GM19468 (cell line): ENCODE results near the gene MRC2.

ENCODE experiments used
- ATAC-seq: cut with Tn5 transposase; IDR thresholded peaks from one replicate; pipeline ENCODE4 v1.9.1; 2021; ENCODE audit warnings: mild to moderate bottlenecking, moderate library complexity, moderate number of reproducible peaks; ENCODE audit not compliant: unreplicated experiment; ENCODE audit errors: extremely low read depth

MRC2 gene

GRCh38 chr17:62657690-62658089 is 30.2 kb downstream of the MRC2 start:
- ATAC-seq: no peak

GRCh38 chr17:62658136-62658920 is 30.9 kb downstream of the MRC2 start:
- ATAC-seq: no peak

- no peak for ATAC-seq
Measured at GRCh38 chr17:62660629-62661118, 33.2 kb downstream of the MRC2 start.

GRCh38 chr17:62661337-62661736 is 33.9 kb downstream of the MRC2 start:
- ATAC-seq: no peak

- ATAC-seq: no peak
Measured at GRCh38 chr17:62662855-62663254, 35.4 kb downstream of the MRC2 start.

- no peak for ATAC-seq
Measured at GRCh38 chr17:62663304-62663703, 35.8 kb downstream of the MRC2 start.

- no peak for ATAC-seq
Measured at GRCh38 chr17:62664336-62665120, 37.1 kb downstream of the MRC2 start.

GRCh38 chr17:62665599-62665998 is 38.1 kb downstream of the MRC2 start:
- no peak for ATAC-seq

- no peak for ATAC-seq
Measured at GRCh38 chr17:62666061-62666800, 38.8 kb downstream of the MRC2 start.

- ATAC-seq: no peak
Measured at GRCh38 chr17:62666801-62667591, 39.5 kb downstream of the MRC2 start.

GRCh38 chr17:62668091-62668804 is 40.8 kb downstream of the MRC2 start:
- no peak for ATAC-seq

- no peak for ATAC-seq
Measured at GRCh38 chr17:62670202-62670821, 42.8 kb downstream of the MRC2 start.

GRCh38 chr17:62671553-62671952 is 44.1 kb downstream of the MRC2 start:
- ATAC-seq: no peak

- ATAC-seq: no peak
Measured at GRCh38 chr17:62672957-62673356, 45.5 kb downstream of the MRC2 start.

GRCh38 chr17:62673614-62674362 is 46.3 kb downstream of the MRC2 start:
- no peak for ATAC-seq

GRCh38 chr17:62674363-62674739 is 46.9 kb downstream of the MRC2 start:
- no peak for ATAC-seq

GRCh38 chr17:62674841-62675240 is 47.4 kb downstream of the MRC2 start:
- ATAC-seq: no peak

- ATAC-seq: no peak
Measured at GRCh38 chr17:62675260-62675659, 47.8 kb downstream of the MRC2 start.
